GM21576 (cell line): Measurements from ENCODE around the gene GNL1.
"Not testable (repeated sequence)": the region's sequence is repeated elsewhere in the genome, so short reads cannot be mapped to it uniquely, and the experiment has no call there.

Source experiments
- ATAC-seq: cut with Tn5 transposase; IDR thresholded peaks from one replicate; pipeline ENCODE4 v1.9.1; 2021; ENCODE audit warnings: mild to moderate bottlenecking, moderate library complexity; ENCODE audit not compliant: unreplicated experiment

GNL1 gene

DNA sequence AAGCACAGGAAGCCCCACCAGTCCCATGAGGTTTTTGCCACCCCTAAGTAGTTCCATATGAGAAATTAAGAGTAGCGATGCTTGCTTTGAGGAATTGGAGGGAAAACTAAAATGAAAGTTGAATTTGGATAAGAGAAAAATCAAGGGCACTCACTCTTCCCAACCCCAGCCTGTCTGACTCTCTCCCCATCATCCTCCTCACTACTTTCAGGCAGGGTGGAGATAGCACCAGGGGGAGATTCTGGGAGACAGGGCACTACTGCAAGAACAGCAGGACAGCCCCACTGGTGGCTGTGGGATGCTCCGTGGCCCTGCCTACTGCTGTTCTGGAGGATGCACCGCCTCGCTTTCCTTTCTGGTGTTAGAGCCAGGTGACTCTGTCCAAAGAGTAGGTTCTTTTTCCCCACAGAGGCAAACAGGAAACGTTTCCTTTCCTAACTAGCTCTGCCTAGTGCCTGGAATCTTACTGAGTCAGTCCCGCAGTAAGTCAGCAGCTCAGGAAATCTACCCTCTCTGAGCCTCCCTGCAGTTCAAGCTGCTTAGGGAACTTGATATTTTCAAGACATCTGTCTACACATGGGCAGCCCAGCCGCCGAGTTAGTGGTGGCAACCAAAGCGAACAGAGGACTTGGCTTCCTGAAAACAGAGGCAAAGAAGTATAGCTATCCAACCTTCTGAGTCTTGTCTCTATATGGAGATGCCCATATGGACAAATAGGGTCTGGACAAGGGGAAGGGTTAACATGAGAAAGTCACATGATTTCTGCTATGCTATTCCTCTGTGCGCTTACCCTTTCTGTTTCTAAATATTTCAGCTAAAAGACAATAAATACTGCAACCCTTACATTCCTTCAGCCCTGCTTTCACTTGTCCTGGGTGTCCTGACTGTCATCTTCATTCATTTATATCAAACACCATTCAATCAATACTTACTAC is 55.6 kb downstream of the GNL1 start:
- ATAC-seq = no peak

DNA sequence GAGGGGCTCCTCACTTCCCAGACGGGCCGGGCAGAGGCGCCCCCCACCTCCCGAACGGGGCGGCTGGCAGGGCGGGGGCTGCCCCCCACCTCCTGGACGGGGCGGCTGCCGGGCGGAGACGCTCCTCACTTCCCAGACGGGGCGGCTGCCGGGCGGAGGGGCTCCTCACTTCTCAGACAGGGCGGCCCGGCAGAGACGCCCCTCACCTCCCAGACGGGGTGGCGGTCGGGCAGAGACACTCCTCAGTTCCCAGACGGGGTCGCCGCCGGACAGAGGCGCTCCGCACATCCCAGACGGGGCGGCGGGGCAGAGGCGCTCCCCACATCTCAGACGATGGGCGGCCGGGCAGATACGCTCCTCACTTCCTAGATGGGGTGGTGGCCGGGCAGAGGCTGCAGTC is 57.6 kb downstream of the GNL1 start:
- ATAC-seq = not testable (repeated sequence)

DNA sequence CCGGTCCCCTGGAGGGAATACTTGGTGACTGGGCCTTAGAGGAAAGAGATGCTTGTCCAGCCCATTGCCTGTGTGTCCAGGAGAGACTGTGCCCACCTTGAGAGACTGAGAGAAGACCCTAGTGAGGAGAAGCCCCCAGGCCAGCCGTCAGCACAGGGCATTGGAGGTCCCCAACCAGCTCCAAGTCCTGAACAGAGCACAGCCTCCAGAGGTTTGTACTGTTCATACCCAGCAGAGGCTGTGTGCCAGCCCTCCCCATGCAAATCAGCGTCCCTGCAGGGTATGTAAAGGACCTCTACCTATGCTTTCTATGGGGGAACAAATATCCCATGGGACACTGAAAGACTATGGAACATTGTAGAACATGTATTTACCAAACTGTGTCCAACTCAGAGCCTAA is 58.6 kb downstream of the GNL1 start:
- no peak for ATAC-seq

DNA sequence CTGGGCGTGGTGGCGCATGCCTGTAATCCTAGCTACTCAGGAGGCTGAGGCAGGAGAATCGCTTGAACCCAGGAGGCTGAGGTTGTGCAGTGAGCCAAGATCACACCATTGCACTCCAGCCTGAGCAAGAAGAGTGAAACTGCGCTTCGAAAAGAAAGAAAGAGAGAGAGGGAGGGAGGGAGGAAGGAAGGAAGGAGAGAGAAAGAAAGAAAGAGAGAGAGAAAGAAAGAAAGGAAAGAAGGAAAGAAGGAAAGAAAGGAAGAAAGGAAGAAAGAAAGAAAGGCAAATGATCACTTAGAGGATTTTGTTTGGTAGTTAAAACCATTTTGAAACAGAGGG is 59.1 kb downstream of the GNL1 start:
- not testable (repeated sequence) for ATAC-seq

DNA sequence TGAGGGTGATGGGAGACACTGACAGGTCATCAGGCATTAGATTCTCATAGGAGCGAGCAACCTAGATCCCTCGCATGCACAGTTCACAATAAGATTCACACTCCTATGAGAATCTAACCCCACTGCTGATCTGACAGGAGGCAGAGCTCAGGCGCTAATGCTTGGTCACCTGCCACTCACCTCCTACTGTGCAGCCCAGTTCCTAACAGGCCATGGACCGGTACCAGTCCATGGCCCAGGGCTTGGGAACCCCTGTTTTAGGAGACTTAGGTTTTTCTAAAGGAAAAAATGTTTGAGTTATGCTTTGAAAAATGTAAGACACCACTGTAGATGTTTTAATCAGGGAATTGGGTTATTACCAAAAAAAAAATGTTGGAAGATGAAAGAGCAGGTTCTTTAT is 60.3 kb downstream of the GNL1 start:
- no peak for ATAC-seq

DNA sequence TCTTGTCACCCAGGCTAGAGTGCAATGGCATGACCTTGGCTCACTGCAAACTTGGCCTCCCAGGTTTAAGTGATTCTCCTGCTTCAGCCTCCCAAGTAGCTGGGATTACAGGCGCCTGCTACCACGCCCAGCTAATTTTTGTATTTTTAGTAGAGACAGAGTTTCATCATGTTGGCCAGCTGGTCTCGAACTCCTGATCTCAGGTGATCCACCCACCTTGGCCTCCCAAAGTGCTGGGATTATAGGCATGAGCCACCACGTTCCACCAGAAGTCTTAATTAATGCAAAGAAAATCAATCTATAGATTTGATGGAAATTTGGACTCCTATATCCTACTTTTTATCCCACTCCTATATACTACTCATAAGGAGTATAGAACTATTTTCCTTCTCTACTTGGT is 61.2 kb downstream of the GNL1 start:
- ATAC-seq = not testable (repeated sequence)

DNA sequence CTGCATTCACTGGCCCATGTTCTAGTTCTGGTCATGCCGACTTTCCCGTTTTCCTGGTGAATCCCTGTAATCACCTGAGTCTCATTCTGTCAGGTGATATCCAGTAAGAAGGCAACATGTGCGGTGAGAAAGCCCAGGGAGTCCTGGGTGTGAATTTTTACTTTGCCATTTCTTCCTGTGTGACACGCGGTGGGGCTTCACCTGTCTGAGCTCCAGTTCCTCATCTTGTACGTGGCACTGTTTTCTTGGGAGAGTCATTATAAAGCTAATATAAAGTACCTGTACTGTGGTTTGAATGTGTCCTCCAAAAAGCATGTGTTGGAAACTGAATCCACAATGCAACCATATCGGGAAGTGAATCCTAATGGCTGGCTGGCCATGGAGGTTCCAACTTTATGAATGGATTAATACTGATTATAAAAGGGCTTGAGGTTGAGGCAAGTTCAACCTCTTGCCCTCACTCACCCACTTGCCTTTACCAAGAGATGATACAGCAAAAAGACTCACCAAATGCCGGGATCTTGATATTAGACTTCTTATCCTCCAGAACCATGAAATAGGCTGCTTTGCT is 61.9 kb downstream of the GNL1 start:
- ATAC-seq = no peak

DNA sequence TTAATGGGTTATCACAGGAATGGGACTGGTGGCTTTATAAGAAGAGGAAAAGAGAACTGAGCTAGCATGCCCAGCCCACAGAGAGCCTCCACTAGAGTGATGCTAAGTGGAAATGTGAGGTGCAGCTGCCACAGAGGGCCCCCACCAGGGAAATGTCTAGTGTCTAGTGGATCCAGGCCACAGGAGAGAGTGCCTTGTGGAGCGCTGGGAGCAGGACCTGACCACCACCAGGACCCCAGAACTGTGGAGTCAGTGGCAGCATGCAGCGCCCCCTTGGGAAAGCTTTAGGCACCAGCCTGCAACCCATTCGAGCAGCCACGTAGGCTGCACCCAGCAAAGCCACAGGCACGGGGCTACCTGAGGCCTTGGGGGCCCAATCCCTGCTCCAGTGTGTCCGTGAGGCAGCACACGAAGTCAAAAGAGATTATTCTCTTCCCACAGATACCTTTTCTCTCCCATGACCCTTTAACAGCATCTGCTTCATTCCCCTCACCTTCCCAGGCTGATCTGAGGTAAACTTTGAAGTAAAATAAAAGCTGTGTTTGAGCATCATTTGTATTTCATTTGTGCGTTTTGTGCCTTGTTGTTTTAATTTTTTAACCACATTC is 62.5 kb downstream of the GNL1 start:
- ATAC-seq = no peak

DNA sequence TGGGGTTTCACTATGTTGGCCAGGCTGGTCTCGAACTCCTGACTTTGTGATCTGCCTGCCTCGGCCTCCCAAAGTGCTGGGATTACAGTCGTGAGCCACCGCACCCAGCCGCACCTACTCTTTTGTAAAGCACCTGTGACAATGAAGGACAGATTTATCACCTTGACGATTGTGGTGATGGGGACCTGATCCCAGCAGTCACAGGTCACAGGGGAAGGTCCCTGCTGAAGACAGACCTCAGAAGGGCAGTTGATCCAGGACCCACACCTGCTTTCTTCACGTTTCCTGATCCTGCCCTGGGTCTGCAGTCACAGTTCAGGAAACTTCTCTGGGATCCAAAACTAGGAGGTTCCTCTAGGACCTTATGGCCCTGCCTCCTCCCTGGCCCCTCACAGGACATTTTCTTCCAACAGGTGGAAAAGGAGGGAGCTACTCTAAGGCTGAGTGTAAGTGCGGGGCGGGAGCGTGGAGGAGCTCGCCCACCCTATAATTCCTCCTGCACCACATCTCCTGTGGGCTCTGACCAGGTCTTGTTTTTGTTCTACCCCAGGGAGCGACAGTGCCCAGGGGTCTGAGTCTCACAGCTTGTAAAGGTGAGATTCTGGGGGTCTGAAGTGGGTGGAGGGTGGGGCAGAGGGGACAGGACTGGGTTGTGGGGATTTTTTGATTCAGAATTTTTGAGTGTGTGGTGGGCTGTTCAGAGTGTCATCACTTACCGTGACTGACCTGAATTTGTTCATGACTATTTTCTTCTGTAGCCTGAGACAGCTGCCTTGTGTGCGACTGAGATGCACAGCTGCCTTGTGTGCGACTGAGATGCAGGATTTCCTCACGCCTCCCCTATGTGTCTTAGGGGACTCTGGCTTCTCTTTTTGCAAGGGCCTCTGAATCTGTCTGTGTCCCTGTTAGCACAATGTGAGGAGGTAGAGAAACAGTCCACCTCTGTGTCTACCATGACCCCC is 64.0 kb downstream of the GNL1 start:
- no peak for ATAC-seq
